Posterior vena cava (tissue), 2 donors: ENCODE data around the gene MRPS2. TPM values are rescaled to one million over a fixed set of nuclear protein-coding genes. Genes with fewer than 3 reads are reported as not detected.
A peak's percentile ranks its signal among the peaks of the same experiment; 100 is the strongest.
"Not testable (repeated sequence)": the region's sequence is repeated elsewhere in the genome, so short reads cannot be mapped to it uniquely, and the experiment has no call there.

ENCODE experiments used
- DNase-seq: peaks from one replicate; pipeline ENCODE4 v3.0.0-alpha.2; 2020; ENCODE audit warnings: low spot score
- intact Hi-C, 2 donors: fragments of 100-400 bp; cut with DNase I; formaldehyde crosslinking; loops; one replicate each; pipeline versions ENCODE4 v1.14.1 to v1.14.2; 2022 to 2023
- long read RNA-seq, 2 donors: library from polyadenylated mRNA; unstranded; transcript quantifications; one replicate each; pipeline ENCODE4 v2.0.0, GENCODE V29; 2020 to 2021
- total RNA-seq, 2 donors: library from RNA; stranded (reverse); fragmentation: NEBNext Ultra II Directional; extraction: Animal tissue kit (Norgen Biotek cat#: 25700); gene quantifications; one replicate each; pipeline ENCODE4 v1.2.1, GENCODE V29; 2021
- donor health status: DM: yes; HTN: yes; CAD: no.
- donor health status: DM: yes; HTN: yes; CAD: no.

Gene MRPS2
- total RNA-seq, result 10 to 100 TPM; 15.9 to 16.3 TPM
- long read RNA-seq, donor 1, transcript MRPS2-201 (4 exons, 1,510 nt), result major isoform, 6 of 7 reads
- long read RNA-seq, donor 1, partial matches to known transcripts, result 0 of 7 reads
- long read RNA-seq, donor 1, other reads (novel, unspliced or antisense), result 0 of 7 reads
- long read RNA-seq, donor 2, transcript MRPS2-201 (4 exons, 1,510 nt), result major isoform, 71 of 74 reads
- long read RNA-seq, donor 2, partial matches to known transcripts, result 0 of 74 reads
- long read RNA-seq, donor 2, other reads (novel, unspliced or antisense), result 1 of 74 reads

GRCh38 chr9:135500525-135501260 is at the start of gene MRPS2:
TSS of gene MRPS2 (plus strand) at chr9:135500682. CDS start at chr9:135500711, 29 bp downstream.
- DNase-seq, result peak; percentile 96
- intact Hi-C loops, result no loop called here

GRCh38 chr9:135450956-135451355 is 49.5 kb upstream of the MRPS2 start:
- intact Hi-C loops, result no loop called here
- no peak for DNase-seq

GRCh38 chr9:135451909-135452308 is 48.6 kb upstream of the MRPS2 start:
- intact Hi-C loops, DNase-seq: not testable (repeated sequence)

DNA sequence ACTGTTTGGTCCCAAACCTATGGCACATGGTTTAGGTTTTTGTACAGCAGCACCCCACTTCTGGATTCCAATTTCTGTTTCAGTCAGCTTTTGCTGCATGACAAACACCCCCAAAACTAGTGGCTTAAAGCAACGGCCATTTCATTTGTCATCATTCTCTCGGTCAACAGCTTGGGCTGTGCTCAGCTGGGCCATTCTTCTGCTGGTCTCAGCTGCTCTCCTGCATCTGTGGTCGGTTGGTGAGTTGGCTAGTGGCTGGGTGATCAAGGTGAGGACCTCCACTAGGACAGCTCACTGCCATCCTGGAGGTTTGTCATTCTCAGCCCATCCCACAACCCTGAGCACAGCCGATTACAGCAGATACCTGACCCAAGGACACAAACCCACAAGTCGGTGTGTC is 45.7 kb upstream of the MRPS2 start:
- intact Hi-C loops, result no loop called here
- DNase-seq, result peak; percentile 26

DNA sequence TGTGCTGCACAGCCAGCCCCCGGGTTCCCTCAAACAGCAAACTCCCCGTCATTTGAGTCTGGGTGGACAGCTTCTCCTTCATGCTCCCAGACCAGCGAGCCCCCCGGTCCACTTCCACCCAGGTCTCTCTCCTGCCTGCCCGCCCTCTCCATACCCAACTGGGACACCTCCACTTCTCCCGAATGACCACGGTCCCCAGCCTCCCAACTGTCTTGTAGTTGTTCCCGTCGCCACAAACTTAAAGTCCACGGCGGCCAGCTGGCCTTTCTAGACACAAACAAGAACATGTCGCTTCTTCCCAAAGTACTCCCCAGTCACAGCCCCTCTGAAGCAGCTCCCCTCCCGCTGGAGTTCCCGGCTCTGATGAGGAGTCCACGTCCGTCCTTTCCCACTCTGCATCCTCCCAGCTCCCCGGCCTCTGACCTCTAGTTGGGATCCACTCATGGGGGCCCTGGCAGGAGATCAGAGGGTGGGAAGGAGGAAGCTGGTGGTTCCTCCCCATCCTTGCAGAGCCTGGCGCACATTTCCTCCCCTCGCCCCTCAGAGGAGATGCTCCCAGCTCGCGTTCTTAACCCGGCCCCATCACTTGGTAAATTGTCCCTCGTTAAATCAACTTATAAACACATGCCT is 45.0 kb upstream of the MRPS2 start:
- intact Hi-C loops, result no loop called here
- peak; percentile 56 for DNase-seq

DNA sequence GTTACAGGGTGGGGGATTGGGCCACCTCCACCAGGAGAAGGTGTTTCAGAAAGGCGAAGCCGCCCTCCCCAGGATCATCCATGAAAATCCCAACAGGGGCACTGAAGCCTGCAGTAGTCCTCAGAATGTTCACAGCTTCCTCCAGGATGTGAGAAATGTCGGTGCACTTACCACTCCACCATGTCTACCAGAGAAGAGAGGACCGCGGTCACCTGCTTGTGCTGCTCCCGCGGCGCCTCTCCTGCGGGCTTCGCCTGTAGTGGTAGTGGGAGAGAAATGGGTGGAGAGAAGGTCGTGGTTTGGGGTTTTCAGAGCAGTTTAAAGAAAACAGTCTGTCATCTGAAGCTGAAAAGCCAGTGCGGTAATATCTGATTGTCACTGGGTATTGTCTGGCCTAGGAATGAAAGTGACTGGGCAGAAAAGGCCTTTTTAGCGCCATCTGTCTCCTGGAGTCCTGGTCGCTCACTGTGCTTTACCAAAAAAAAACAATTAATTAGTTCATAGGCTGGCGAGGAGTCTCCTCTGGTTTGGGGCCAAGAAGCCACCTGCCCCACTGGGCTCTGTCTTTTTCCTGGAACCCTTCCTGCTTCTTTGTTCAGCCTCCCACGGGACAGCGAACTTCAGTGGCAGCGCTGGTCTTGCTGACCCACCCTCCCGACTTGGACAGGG is 43.9 kb upstream of the MRPS2 start:
- intact Hi-C loops, result no loop called here
- DNase-seq, result peak; percentile 66

DNA sequence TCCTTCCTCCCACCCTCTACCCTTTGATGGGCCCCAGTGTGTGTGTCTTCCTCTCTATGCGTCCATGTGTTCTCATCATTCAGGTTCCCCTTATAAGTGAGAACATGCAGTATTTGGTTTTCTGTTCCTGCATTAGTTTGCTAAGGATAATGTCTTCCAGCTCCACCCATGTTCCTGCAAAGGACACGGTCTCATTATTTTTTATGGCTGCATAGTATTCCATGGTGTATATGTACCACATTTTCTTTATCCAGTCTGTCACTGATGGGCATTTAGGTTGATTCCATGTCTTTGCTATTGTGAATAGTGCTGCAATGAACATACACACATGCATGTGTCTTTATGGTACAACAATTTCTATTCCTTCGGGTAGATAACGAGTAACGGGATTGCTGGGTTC is 42.0 kb upstream of the MRPS2 start:
- DNase-seq, intact Hi-C loops: not testable (repeated sequence)

DNA sequence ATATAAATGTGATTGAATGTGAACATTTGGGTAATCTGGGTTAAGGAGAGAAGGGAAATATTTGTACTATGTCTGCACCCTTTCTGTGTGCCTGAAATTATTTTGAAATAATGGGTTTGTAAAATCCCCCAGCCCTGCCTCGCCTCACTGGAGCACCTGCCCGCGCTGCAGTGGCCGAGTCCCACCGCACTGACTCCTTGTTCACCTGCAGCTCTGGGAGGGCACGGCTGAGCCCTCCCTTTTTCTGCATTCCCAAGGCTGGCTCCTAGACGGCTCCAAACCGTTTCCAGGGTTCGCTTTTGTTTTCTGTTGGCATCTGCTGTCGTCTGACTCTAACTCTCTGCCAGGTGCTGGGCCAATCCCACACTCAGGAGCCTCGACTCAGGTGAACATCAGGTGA is 38.5 kb upstream of the MRPS2 start:
- intact Hi-C loops, result no loop called here

DNA sequence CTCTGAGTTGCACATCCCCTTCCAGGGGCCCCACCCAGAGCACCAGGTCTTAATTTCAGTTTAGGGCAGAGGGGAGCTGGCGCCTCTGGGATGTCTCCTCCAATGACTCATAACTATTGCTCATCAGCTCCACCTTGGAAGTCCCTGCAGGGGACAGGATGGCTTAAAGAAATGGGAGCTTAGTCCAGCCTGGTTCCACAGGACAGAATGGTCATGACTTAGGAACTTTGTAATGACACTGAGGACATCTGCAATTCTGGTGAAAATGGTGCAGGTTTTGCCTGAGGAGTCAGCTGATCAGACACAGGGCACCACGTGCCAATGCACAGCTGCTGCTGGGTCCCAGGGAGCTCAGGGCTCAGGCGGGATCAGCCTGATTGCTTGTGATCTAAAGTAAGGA is 37.3 kb upstream of the MRPS2 start:
- DNase-seq, result no peak
- intact Hi-C loops, result no loop called here

More for the DNA sequence above, 38.5 kb upstream of the MRPS2 start:
- DNase-seq, result no peak

GRCh38 chr9:135464181-135464580 is 36.3 kb upstream of the MRPS2 start:
- intact Hi-C loops, result no loop called here

DNA sequence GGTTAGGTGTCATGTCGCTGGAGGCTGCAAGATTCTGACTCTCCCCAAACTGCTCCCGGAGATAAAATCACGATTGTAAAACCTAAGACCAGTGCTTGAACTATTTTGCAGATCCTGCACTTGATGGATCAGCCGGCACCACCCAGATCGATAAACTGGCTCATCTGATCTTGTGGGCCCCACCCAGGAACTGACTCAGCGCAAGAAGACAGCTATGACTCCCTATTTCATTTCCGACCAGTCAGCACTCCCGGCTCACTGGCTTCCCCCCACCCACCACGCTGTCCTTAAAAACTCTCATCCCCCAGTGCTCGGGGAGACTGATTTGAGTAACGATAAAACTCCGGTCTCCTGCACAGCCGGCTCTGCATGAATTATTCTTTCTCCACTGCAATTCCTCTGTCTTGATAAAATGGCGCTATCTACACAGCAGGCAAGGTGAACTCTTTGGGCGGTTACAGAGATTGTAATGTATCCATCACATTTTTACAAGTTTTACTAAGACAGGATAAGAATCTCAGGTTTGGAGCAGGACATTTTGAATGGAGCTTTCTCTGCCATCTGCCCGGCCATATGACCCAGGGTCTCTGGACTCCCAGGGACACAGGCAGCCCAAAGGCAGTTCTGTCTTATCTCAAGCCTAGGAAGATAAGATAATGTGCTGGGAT is 31.5 kb upstream of the MRPS2 start:
- no peak for DNase-seq
- intact Hi-C loops, result no loop called here

More at GRCh38 chr9:135464181-135464580, 36.3 kb upstream of the MRPS2 start:
- DNase-seq, result no peak

DNA sequence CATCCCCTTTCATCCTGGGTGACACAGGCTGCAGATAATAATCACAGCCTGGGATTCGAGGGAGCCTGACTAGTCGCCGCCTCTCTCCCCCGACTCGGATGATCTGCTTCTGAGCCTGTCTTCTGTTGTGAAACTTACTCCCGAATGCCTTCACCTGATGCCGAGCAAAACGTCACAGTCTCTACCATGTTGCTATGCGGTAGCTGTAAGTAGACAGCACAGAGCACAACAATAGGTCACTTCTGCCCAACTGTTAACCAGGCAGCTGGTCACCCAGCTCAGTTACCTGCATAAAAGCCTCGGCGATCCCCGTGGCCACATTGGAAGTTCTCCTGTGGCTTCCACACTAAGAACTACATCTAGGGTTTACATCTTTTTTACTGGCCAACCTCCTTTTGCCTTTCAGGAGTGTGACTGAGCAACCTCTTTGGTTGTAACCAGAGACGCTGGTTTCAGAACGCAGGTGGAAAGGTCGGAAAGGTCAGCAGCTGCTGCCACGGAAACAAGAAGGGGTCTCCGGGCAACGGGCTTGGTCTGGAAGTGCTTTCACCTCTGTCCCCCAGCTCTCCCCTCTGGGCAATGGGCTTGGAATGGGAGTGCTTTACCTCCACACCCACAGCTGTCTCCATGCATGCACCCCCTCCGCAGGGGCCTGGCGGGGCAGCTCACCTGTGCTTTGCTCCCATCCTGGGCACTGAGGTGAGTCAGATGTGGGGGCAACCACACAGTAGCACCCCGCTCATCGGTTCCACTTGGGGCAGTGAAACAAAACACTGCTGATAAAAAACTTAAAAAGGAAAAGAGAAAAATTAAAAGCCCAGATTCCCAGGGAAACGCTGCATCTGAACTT is 28.5 kb upstream of the MRPS2 start:
- no peak for DNase-seq
- intact Hi-C loops, result no loop called here

DNA sequence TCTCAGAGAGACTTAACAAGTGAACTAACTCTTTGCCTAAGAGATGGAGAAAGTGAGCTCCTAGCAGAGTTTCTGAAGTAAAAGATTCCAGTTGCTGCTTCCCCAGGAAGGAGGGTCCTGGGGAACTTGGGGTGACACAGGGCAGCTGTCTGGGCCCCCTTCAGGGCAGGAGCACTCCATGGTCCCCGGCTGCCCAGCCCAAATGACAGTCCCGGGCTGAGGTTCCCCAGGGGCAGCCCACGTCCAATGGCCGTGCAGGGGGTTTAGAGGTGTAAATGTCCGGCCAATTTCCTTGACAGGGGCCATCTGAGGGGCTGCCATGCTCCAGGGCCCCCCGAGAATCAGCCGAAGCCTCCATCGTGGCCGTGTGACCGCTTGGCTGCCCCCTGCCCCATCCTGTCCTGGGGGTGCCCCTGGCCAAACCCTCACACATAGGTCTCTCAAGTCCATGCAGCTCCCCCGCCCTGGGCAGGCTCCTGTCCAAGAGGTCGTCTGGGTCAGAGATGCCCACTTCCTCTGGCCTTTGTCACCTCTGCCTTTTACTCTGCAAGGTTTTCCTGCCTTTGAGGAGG is 26.4 kb upstream of the MRPS2 start:
- DNase-seq, result no peak
- intact Hi-C loops, result no loop called here

DNA sequence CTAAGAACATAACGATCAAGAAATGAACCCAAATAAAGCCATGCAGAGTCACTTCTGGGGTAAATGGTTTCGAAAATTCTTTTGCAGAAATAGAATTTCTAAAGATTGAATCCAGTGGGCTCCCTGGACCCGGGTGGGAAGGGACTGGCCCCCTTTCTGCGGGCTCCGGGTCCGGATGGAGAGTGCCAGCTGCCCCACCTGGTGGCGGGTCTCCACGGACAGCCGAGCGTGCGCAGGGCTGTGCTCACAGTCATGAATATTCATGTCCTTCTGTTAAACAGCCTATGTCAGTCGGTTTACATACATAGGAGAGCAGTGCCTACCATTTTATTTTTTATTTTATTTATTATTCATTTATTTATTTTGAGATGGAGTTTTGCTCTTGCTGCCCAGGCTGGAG is 25.6 kb upstream of the MRPS2 start:
- DNase-seq, result no peak
- intact Hi-C loops, result no loop called here

- intact Hi-C loops, result no loop called here
- DNase-seq, result no peak
These were observed 23.7 kb upstream of the MRPS2 start for GRCh38 chr9:135476561-135477355.

- intact Hi-C loops, result no loop called here
- DNase-seq, result no peak
These were observed 22.3 kb upstream of the MRPS2 start for GRCh38 chr9:135478191-135478590.

DNA sequence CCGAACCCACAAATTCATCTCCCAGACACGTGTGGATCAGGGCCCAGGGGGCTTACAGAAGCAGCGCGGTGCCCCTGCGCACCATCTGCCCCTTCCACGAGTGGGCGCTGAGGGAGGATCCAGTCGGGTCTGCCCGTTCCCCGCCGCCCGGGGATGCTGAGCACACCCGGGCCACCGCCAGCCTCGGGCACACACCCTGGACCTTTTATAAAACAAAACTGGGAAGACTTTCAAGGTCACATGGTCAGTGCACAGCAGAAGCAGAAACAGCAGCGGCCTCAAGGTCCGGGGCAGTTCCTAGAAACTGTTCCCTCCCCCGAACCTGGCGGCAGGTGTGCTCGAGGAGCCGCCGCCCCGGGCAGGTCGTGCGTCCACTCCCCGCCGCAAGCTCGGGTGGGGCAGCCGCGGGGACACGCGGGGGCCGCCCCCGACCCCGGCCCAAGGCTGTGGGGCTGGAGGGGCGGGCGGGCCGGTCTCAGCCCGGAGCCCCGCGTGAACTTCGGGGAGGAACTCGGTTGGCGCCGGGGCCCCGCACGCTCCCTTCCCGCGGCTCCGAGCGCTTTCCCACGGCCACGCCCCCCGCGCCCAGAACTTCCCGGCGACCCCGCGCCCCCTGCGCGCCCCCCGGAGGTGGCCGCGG is 21.5 kb upstream of the MRPS2 start:
- intact Hi-C loops, result no loop called here
- DNase-seq, result no peak
